Heart left ventricle (tissue), 16 donors: ENCODE measurements around the gene VAPA. TPM values are rescaled to one million over a fixed set of nuclear protein-coding genes. Genes with fewer than 3 reads are reported as not detected.

Experiments used
- ATAC-seq, 4 donors: fragments of 200-7000 bp; cut with Tn5 transposase; one replicate each; pipeline ENCODE4 v1.9.1; 2020 to 2022; ENCODE audit warnings: moderate library complexity in 4 of 4, mild to moderate bottlenecking in 3 of 4, moderate number of reproducible peaks in 1 of 4
- DNase-seq, 5 donors: peaks; one replicate each; pipeline ENCODE4 v3.0.0-alpha.2; 2020
- H3K27ac ChIP-seq, 12 donors: fragments of 200-600 bp; sonication (generic) in 4 of 12; one replicate each; pipeline versions ENCODE4 v1.5.0 to v1.8.0; 2016 to 2022; ENCODE audit warnings: mild to moderate bottlenecking in 2 of 12
- H3K27me3 ChIP-seq, 9 donors: fragments of 200-600 bp; sonication (generic) in 2 of 9; one replicate each; pipeline versions ENCODE4 v1.5.1 to v1.8.0; 2016 to 2022; ENCODE audit warnings: mild to moderate bottlenecking in 3 of 9
- H3K36me3 ChIP-seq, 9 donors: fragments of 200-600 bp; sonication (generic) in 2 of 9; one replicate each; pipeline versions ENCODE4 v1.5.0 to v1.8.0; 2018 to 2022; ENCODE audit warnings: mild to moderate bottlenecking in 2 of 9
- H3K4me1 ChIP-seq, 12 donors: fragments of 200-600 bp; sonication (generic) in 4 of 12; one replicate each; pipeline versions ENCODE4 v1.5.0 to v1.8.0; 2016 to 2022; ENCODE audit warnings: mild to moderate bottlenecking in 3 of 12
- H3K4me3 ChIP-seq, 12 donors: fragments of 200-600 bp; sonication (generic) in 4 of 12; one replicate each; pipeline versions ENCODE4 v1.5.0 to v1.8.0; 2017 to 2022; ENCODE audit warnings: mild to moderate bottlenecking in 9 of 12, moderate library complexity in 4 of 12
- H3K9me3 ChIP-seq, 12 donors: fragments of 200-600 bp; sonication (generic) in 4 of 12; one replicate each; pipeline versions ENCODE4 v1.5.0 to v1.8.0; 2016 to 2022; ENCODE audit warnings: mild to moderate bottlenecking in 1 of 12
- CTCF ChIP-seq, 12 donors: fragments of 200-600 bp; sonication (generic) in 4 of 12; IDR thresholded peaks; one replicate each; pipeline versions ENCODE4 v1.5.0 to v1.8.0; 2018 to 2022; ENCODE audit warnings: antibody characterized with exemption in 12 of 12, mild to moderate bottlenecking in 5 of 12
- POLR2A ChIP-seq, 2 donors: fragments of 450-650 bp; IDR thresholded peaks; one replicate each; pipeline ENCODE4 v1.6.1; 2017; ENCODE audit warnings: antibody characterized with exemption in 2 of 2, mild to moderate bottlenecking in 2 of 2, moderate library complexity in 2 of 2
- WGBS, 4 donors: extraction: QIAGEN DNeasy Blood & Tissue Kit in 2 of 4; methylation state at CpG; one replicate each; pipeline versions ENCODE4 v1.1.5 to v1.1.7; 2013 to 2018; 5-methylcytosine and 5-hydroxymethylcytosine counted together
- intact Hi-C, 10 donors: fragments of 100-400 bp; cut with DNase I; formaldehyde crosslinking; loops; one replicate each; pipeline versions ENCODE4 v1.11.1 to v1.14.2; 2022
- polyA plus RNA-seq, 2 donors: library from polyadenylated mRNA; stranded (reverse); fragments of 200-250 nt; gene quantifications; one replicate each; pipeline ENCODE4 v1.2.3, GENCODE V29; 2013
- total RNA-seq, 9 donors: library from RNA; depleted of rRNA in 2 of 9; stranded (reverse); fragments of >200 nt in 2 of 9; fragmentation: NEBNext Ultra II Directional in 3 of 9; extraction: Animal tissue kit (Norgen Biotek cat#: 25700) in 3 of 9; gene quantifications; one replicate each; pipeline versions ENCODE4 v1.1.0 to v1.2.4, GENCODE V29; 2016 to 2023
- donor health status: ischemic (EF 13 %, LVEDD 7.1; RV severe dilation, severe dysfunction).
- donor health status: healthy with polysubstance abuse.
- donor health status: DM: no; HTN: yes; CAD: no.
- donor health status: DM: no; HTN: no; CAD: no.
- donor health status: ischemic (EF 25% LVEDD 6.9; RV normal size, moderate dysfunction).
- donor health status: ischemic (EF 25% LVEDD 5.7; RV mildly dilated, moderate dysfunction).
- donor health status: healthy.
- donor health status: DM: yes; HTN: yes; CAD: no.
- donor health status: ischemic (EF 35%, LVEDD 5.7; RV mildly dilated, moderate dysfunction).
- donor health status: nonischemic (EF 11% LVEDD 7.7; RV severe dilation, severe dysfunction).
- donor health status: DM: yes; HTN: yes; CAD: no.
- donor health status: PGD.
- donor health status: ischemic (EF 29% LVEDD 5.4; RV normal size, mild dysfunction).
- donor health status: nonischemic (EF 23%, LVEDD 6.1; RV moderate dilation, normal function).

Gene VAPA
- total and polyA plus RNA-seq, 11 donors = 107 to 289 (median 201) TPM

- peaks cover 0 to 100% (median 87%) of the 10 kb centered on the region in 12 donors for H3K4me1 ChIP-seq
- intact Hi-C loops = loop anchor here in 3 of 10 donors (10.0 kb wide), 3 partner anchors 103 to 313 kb away; partner anchors contain the start of gene PPP4R1 (in 1 of the 3)
- DNase-seq = no peak
- peak overlapping the region in 5 of 12 donors; percentile 2 to 8 (median 6) for H3K27ac ChIP-seq
- ATAC-seq = no peak
- TF ChIP-seq CTCF (IDR thresholded peaks at IDR 0.05) (no peak), POLR2A (IDR thresholded peaks at IDR 0.05) (no peak)
- H3K36me3 ChIP-seq = peaks cover 0 to 9% (median 4%) of the 10 kb centered on the region in 9 donors
- no peak overlapping the region for H3K4me3 ChIP-seq
- 37 to 50% (median 40%) methylated on average over 2 of the region's 2 CpGs for WGBS, 4 donors
- H3K27me3 ChIP-seq = no peaks in the 10 kb centered on the region
- H3K9me3 ChIP-seq = no peaks in the 10 kb centered on the region
These were observed 13.7 kb downstream of the VAPA start for GRCh38 chr18:9927392-9928063.

GRCh38 chr18:9928646-9929259, 14.9 kb downstream of the VAPA start:
- no peak overlapping the region for H3K4me3 ChIP-seq
- 82 to 87% (median 85%) methylated on average over 5 of the region's 5 CpGs for WGBS, 4 donors
- no peak for DNase-seq
- H3K4me1 ChIP-seq = peaks cover 1 to 91% (median 75%) of the 10 kb centered on the region in 12 donors
- peaks cover 0 to 22% (median 16%) of the 10 kb centered on the region in 9 donors for H3K36me3 ChIP-seq
- intact Hi-C loops = loop anchor here in 3 of 10 donors (10.0 kb wide), 3 partner anchors 104 to 314 kb away; partner anchors contain the start of gene PPP4R1 (in 1 of the 3)
- TF ChIP-seq CTCF (IDR thresholded peaks at IDR 0.05) (no peak), POLR2A (IDR thresholded peaks at IDR 0.05) (no peak)
- no peaks in the 10 kb centered on the region for H3K27me3 ChIP-seq
- no peak for ATAC-seq
- no peaks in the 10 kb centered on the region for H3K9me3 ChIP-seq
- no peak overlapping the region for H3K27ac ChIP-seq

- Histone ChIP-seq H3K27ac (no peak overlapping the region), H3K4me1 (peaks cover 2 to 77% (median 62%) of the 10 kb centered on the region in 12 donors), H3K27me3 (no peaks in the 10 kb centered on the region), H3K36me3 (peaks cover 0 to 35% (median 27%) of the 10 kb centered on the region in 9 donors), H3K9me3 (no peaks in the 10 kb centered on the region), H3K4me3 (no peak overlapping the region)
- no peak for ATAC-seq
- WGBS, 4 donors = 68 to 74% (median 71%) methylated on average over 3 of the region's 3 CpGs
- no peak for DNase-seq
- intact Hi-C loops = no loop called here
- no peak for TF ChIP-seq POLR2A (IDR thresholded peaks at IDR 0.05)
- TF ChIP-seq CTCF (IDR thresholded peaks at IDR 0.05) = no peak
These were observed 16.6 kb downstream of the VAPA start for GRCh38 chr18:9930299-9930884.

- intact Hi-C loops = no loop called here
- no peak overlapping the region for H3K4me3 ChIP-seq
- TF ChIP-seq POLR2A (IDR thresholded peaks at IDR 0.05) (no peak), CTCF (IDR thresholded peaks at IDR 0.05) (no peak)
- ATAC-seq (no peak), DNase-seq (no peak)
- H3K36me3 ChIP-seq = peaks cover 0 to 42% (median 34%) of the 10 kb centered on the region in 9 donors
- no peaks in the 10 kb centered on the region for H3K27me3 ChIP-seq
- no peak overlapping the region for H3K27ac ChIP-seq
- WGBS, 4 donors = 22 to 61% (median 42%) methylated on average over 1 of the region's 1 CpG
- H3K9me3 ChIP-seq = no peaks in the 10 kb centered on the region
- H3K4me1 ChIP-seq = peaks cover 2 to 69% (median 54%) of the 10 kb centered on the region in 12 donors
These were observed 17.3 kb downstream of the VAPA start for GRCh38 chr18:9931146-9931545.
